Endometrial microvascular endothelial cells (primary cell): ENCODE data around the gene FBP2. TPM values are rescaled to one million over a fixed set of nuclear protein-coding genes. Genes with fewer than 3 reads are reported as not detected.
"Not testable (repeated sequence)": the region's sequence is repeated elsewhere in the genome, so short reads cannot be mapped to it uniquely, and the experiment has no call there.

Experiments
- in situ Hi-C: cut with HindIII; loops from 2 replicates; pipeline ENCODE4 v1.10.0; 2017; ENCODE audit warnings: low sequenced_read_pairs, low pct_unique_long_range_greater_than_20kb; ENCODE audit errors: inconsistent ontology term
- total RNA-seq: library from RNA; depleted of rRNA; stranded (reverse); fragments of >200 nt; gene quantifications from one replicate; pipeline ENCODE4 v1.2.3, GENCODE V29; 2015; ENCODE audit errors: inconsistent ontology term

FBP2 gene
- total RNA-seq, 1 donor from 2014 or later, result not detected

GRCh38 chr9:94611638-94612068 is 18.0 kb upstream of the FBP2 start:
- in situ Hi-C loops, result no loop called here

- in situ Hi-C loops, result no loop called here
These were observed 16.6 kb upstream of the FBP2 start for GRCh38 chr9:94610181-94610606.

GRCh38 chr9:94607423-94607691 is 13.7 kb upstream of the FBP2 start:
- in situ Hi-C loops, result no loop called here

- in situ Hi-C loops, result no loop called here
These were observed 13.2 kb upstream of the FBP2 start for GRCh38 chr9:94606646-94607422.

- in situ Hi-C loops, result no loop called here
These were observed 9.9 kb upstream of the FBP2 start for GRCh38 chr9:94603259-94604160.

GRCh38 chr9:94602666-94603065 is 9.0 kb upstream of the FBP2 start:
- in situ Hi-C loops, result no loop called here

GRCh38 chr9:94600715-94601114 is 7.1 kb upstream of the FBP2 start:
- in situ Hi-C loops, result no loop called here

- in situ Hi-C loops, result no loop called here
These were observed 6.6 kb upstream of the FBP2 start for GRCh38 chr9:94600258-94600657.

- in situ Hi-C loops, result no loop called here
These were observed 5.5 kb upstream of the FBP2 start for GRCh38 chr9:94599102-94599501.

GRCh38 chr9:94592683-94593082 is 941 bp downstream of the FBP2 start:
- in situ Hi-C loops, result not testable (repeated sequence)

- in situ Hi-C loops, result no loop called here
These were observed 1.7 kb downstream of the FBP2 start for GRCh38 chr9:94591876-94592275.

GRCh38 chr9:94591046-94591545 is 2.5 kb downstream of the FBP2 start:
- in situ Hi-C loops, result not testable (repeated sequence)

GRCh38 chr9:94588681-94589080 is 4.9 kb downstream of the FBP2 start:
- in situ Hi-C loops, result no loop called here

GRCh38 chr9:94586814-94587213 is 6.8 kb downstream of the FBP2 start:
- in situ Hi-C loops, result no loop called here

GRCh38 chr9:94586316-94586715 is 7.3 kb downstream of the FBP2 start:
- in situ Hi-C loops, result no loop called here

- in situ Hi-C loops, result no loop called here
These were observed 9.1 kb downstream of the FBP2 start for GRCh38 chr9:94584555-94584954.

- in situ Hi-C loops, result no loop called here
These were observed 11.9 kb downstream of the FBP2 start for GRCh38 chr9:94581728-94582127.

GRCh38 chr9:94577571-94577970 is 16.1 kb downstream of the FBP2 start:
- in situ Hi-C loops, result no loop called here

GRCh38 chr9:94577036-94577435 is 16.6 kb downstream of the FBP2 start:
- in situ Hi-C loops, result no loop called here

- in situ Hi-C loops, result no loop called here
These were observed 17.5 kb downstream of the FBP2 start for GRCh38 chr9:94576131-94576530.
